HEK293 (cell line): ENCODE data around the gene CTNNBL1.

Source experiments
- CTCF ChIA-PET: fragments of 350-600 bp; formaldehyde crosslinking; extraction: SDS; loops from one replicate; lab custom pipeline; 2021; ENCODE audit warnings: antibody characterized with exemption; lab: Yijun Ruan, JAX
- POLR2A ChIA-PET: fragments of 300-600 bp; formaldehyde crosslinking; extraction: SDS; loops from one replicate; lab custom pipeline; 2020; ENCODE audit warnings: antibody characterized with exemption, inconsistent platforms; lab: Yijun Ruan, JAX
- H3K27ac ChIP-seq: fragments of 200-500 bp; sonication (Bioruptor generic); 2 replicates; pipeline ENCODE4 v1.5.1; 2014; ENCODE audit warnings: low read depth, low read length, control low read depth, inconsistent platforms; ENCODE audit errors: extremely low read depth
- H3K36me3 ChIP-seq, 2 experiments: fragments of 200-500 bp in 1 of 2; sonication (Bioruptor generic) in 1 of 2; 1 replicate in 1 of 2; 2 replicates in 1 of 2; pipeline ENCODE4 v1.5.1; 2014 to 2017; ENCODE audit warnings: inconsistent platforms in 2 of 2, low read length in 2 of 2; ENCODE audit not compliant: control insufficient read depth in 2 of 2, insufficient read depth in 1 of 2
- H3K4me1 ChIP-seq: fragments of 200-500 bp; sonication (Bioruptor generic); 2 replicates; pipeline ENCODE4 v1.5.1; 2014; ENCODE audit warnings: mild to moderate bottlenecking, low read length, inconsistent platforms; ENCODE audit not compliant: control insufficient read depth, insufficient read depth
- H3K4me3 ChIP-seq: 2 replicates; pipeline ENCODE4 v1.5.1; 2011; ENCODE audit warnings: low read depth, mild to moderate bottlenecking, control low read depth, low read length, moderate library complexity
- H3K9me3 ChIP-seq: fragments of 200-500 bp; sonication (Bioruptor generic); 2 replicates; pipeline ENCODE4 v1.5.1; 2014; ENCODE audit warnings: low read depth, low read length, inconsistent platforms; ENCODE audit not compliant: control insufficient read depth, insufficient read depth
- GLIS1 ChIP-seq: fragments of 450-650 bp; formaldehyde crosslinking; IDR thresholded peaks from 2 replicates; pipeline ENCODE4 v1.5.1; 2016; ENCODE audit warnings: missing biosample characterization, missing genetic modification characterization
- KLF9 ChIP-seq: fragments of 450-650 bp; formaldehyde crosslinking; IDR thresholded peaks from 2 replicates; pipeline ENCODE4 v1.5.1; 2016; ENCODE audit warnings: missing biosample characterization, missing genetic modification characterization, low read depth
- MEIS1 ChIP-seq: sonication (generic); formaldehyde crosslinking; IDR thresholded peaks from 2 replicates; pipeline ENCODE4 v1.8.1; 2022; ENCODE audit warnings: missing genetic modification reagents, mild to moderate bottlenecking, borderline replicate concordance
- MYNN ChIP-seq: fragments of 450-650 bp; formaldehyde crosslinking; IDR thresholded peaks from 2 replicates; pipeline ENCODE4 v1.5.1; 2016; ENCODE audit warnings: missing biosample characterization, missing genetic modification characterization, borderline replicate concordance
- REPIN1 ChIP-seq: fragments of 450-650 bp; formaldehyde crosslinking; IDR thresholded peaks from 2 replicates; pipeline ENCODE4 v1.5.1; 2017; ENCODE audit warnings: missing biosample characterization, missing genetic modification characterization, low read depth
- SCRT2 ChIP-seq: fragments of 450-650 bp; formaldehyde crosslinking; IDR thresholded peaks from 2 replicates; pipeline ENCODE4 v1.5.1; 2016; ENCODE audit warnings: missing biosample characterization, missing genetic modification characterization
- SP3 ChIP-seq: fragments of 450-650 bp; formaldehyde crosslinking; IDR thresholded peaks from 2 replicates; pipeline ENCODE4 v1.5.1; 2016; ENCODE audit warnings: missing biosample characterization, missing genetic modification characterization
- TCF7L2 ChIP-seq: IDR thresholded peaks from 2 replicates; pipeline ENCODE4 v1.6.1; 2011; ENCODE audit warnings: low read depth, mild to moderate bottlenecking, inconsistent platforms, low read length, moderate library complexity, borderline replicate concordance
- ZBTB20 ChIP-seq: fragments of 450-650 bp; formaldehyde crosslinking; IDR thresholded peaks from 2 replicates; pipeline ENCODE4 v1.5.1; 2016; ENCODE audit warnings: missing biosample characterization, missing genetic modification characterization
- ZFHX2 ChIP-seq: fragments of 450-650 bp; formaldehyde crosslinking; conservative IDR thresholded peaks from 2 replicates; pipeline ENCODE4 v1.5.1; 2016; ENCODE audit warnings: missing biosample characterization, missing genetic modification characterization
- ZNF157 ChIP-seq: fragments of 450-650 bp; formaldehyde crosslinking; IDR thresholded peaks from 2 replicates; pipeline ENCODE4 v1.5.1; 2016; ENCODE audit warnings: missing biosample characterization, missing genetic modification characterization
- ZNF174 ChIP-seq: fragments of 450-650 bp; formaldehyde crosslinking; IDR thresholded peaks from 2 replicates; pipeline ENCODE4 v1.5.0; 2017; ENCODE audit warnings: missing biosample characterization, mild to moderate bottlenecking, missing genetic modification characterization
- ZNF335 ChIP-seq: fragments of 450-650 bp; formaldehyde crosslinking; conservative IDR thresholded peaks from 2 replicates; pipeline ENCODE4 v1.5.1; 2016; ENCODE audit warnings: missing biosample characterization, missing genetic modification characterization
- ZNF391 ChIP-seq: fragments of 450-650 bp; formaldehyde crosslinking; IDR thresholded peaks from 2 replicates; pipeline ENCODE4 v1.5.1; 2016; ENCODE audit warnings: low read depth, missing biosample characterization, missing genetic modification characterization, borderline replicate concordance
- ZNF473 ChIP-seq: fragments of 450-650 bp; formaldehyde crosslinking; IDR thresholded peaks from 2 replicates; pipeline ENCODE4 v1.5.1; 2017; ENCODE audit warnings: missing biosample characterization, missing genetic modification characterization
- ZNF555 ChIP-seq: fragments of 450-650 bp; formaldehyde crosslinking; conservative IDR thresholded peaks from 2 replicates; pipeline ENCODE4 v1.5.1; 2017; ENCODE audit warnings: missing biosample characterization, mild to moderate bottlenecking, missing genetic modification characterization, inconsistent platforms
- ZNF558 ChIP-seq: fragments of 450-650 bp; formaldehyde crosslinking; IDR thresholded peaks from 2 replicates; pipeline ENCODE4 v1.5.1; 2016; ENCODE audit warnings: missing biosample characterization, missing genetic modification characterization
- ZNF600 ChIP-seq: fragments of 450-650 bp; formaldehyde crosslinking; IDR thresholded peaks from 2 replicates; pipeline ENCODE4 v1.5.1; 2016; ENCODE audit warnings: missing biosample characterization, missing genetic modification characterization
- ZNF629 ChIP-seq: fragments of 450-650 bp; formaldehyde crosslinking; IDR thresholded peaks from 2 replicates; pipeline ENCODE4 v1.5.1; 2017; ENCODE audit warnings: missing biosample characterization, missing genetic modification characterization
- ZNF645 ChIP-seq: fragments of 450-650 bp; formaldehyde crosslinking; IDR thresholded peaks from 2 replicates; pipeline ENCODE4; 2016; ENCODE audit warnings: missing biosample characterization, missing genetic modification characterization
- ZNF670 ChIP-seq: fragments of 450-650 bp; formaldehyde crosslinking; IDR thresholded peaks from 2 replicates; pipeline ENCODE4 v1.5.1; 2016; ENCODE audit warnings: missing biosample characterization, missing genetic modification characterization, low read depth
- ZNF747 ChIP-seq: fragments of 450-650 bp; formaldehyde crosslinking; IDR thresholded peaks from 2 replicates; pipeline ENCODE4 v1.5.1; 2016; ENCODE audit warnings: missing biosample characterization, missing genetic modification characterization
- ZNF843 ChIP-seq: fragments of 450-650 bp; formaldehyde crosslinking; IDR thresholded peaks from 2 replicates; pipeline ENCODE4 v1.5.1; 2016; ENCODE audit warnings: missing biosample characterization, missing genetic modification characterization
- TF ChIP-seq, protein P1 (sequence below): fragments of 450-650 bp; formaldehyde crosslinking; IDR thresholded peaks from 2 replicates; pipeline ENCODE4 v1.5.1; 2016; ENCODE audit warnings: missing biosample characterization, missing genetic modification characterization
- TF ChIP-seq, protein P2 (sequence below): fragments of 450-650 bp; formaldehyde crosslinking; IDR thresholded peaks from 2 replicates; pipeline ENCODE4 v1.5.1; 2016; ENCODE audit warnings: missing biosample characterization, missing genetic modification characterization
- TF ChIP-seq, protein P3 (sequence below): fragments of 450-650 bp; formaldehyde crosslinking; IDR thresholded peaks from 2 replicates; pipeline ENCODE4 v1.5.1; 2016; ENCODE audit warnings: missing biosample characterization, missing genetic modification characterization
- TF ChIP-seq, protein P4 (sequence below): fragments of 450-650 bp; formaldehyde crosslinking; IDR thresholded peaks from 2 replicates; pipeline ENCODE4 v1.5.1; 2016; ENCODE audit warnings: missing biosample characterization, missing genetic modification characterization

The CTNNBL1 gene

GRCh38 chr20:37775200-37775599 lies 81.4 kb downstream of the CTNNBL1 start (continued):
- TF ChIP-seq TCF7L2, result no peak
- peak; percentile 92 for TF ChIP-seq SCRT2
- TF ChIP-seq ZNF670 (tag by site-specific recombination), result no peak
- TF ChIP-seq ZNF558 (tag by site-specific recombination), result no peak
- peak; percentile 57; the same call in 1 of the 2 replicates for TF ChIP-seq ZNF629

GRCh38 chr20:37776049-37776448 lies 82.2 kb downstream of the CTNNBL1 start:
- Histone ChIP-seq H3K4me3 (no peak overlapping the region), H3K4me1 (no peaks in the 10 kb centered on the region), H3K27ac (no peak overlapping the region), H3K9me3 (no peaks in the 10 kb centered on the region), H3K36me3 (peaks cover 0 to 14% of the 10 kb centered on the region in 2 experiments; a peak in 1 of 3 replicates)
- TF ChIP-seq ZNF600 (tag by site-specific recombination), result no peak
- no peak for TF ChIP-seq MEIS1 (CRISPR knock-in tag)
- TF ChIP-seq ZNF335 (tag by site-specific recombination), result no peak
- no peak for TF ChIP-seq ZNF174
- no peak for TF ChIP-seq ZNF645
- TF ChIP-seq ZNF747 (tag by site-specific recombination), result no peak
- TF ChIP-seq, protein P1, sequence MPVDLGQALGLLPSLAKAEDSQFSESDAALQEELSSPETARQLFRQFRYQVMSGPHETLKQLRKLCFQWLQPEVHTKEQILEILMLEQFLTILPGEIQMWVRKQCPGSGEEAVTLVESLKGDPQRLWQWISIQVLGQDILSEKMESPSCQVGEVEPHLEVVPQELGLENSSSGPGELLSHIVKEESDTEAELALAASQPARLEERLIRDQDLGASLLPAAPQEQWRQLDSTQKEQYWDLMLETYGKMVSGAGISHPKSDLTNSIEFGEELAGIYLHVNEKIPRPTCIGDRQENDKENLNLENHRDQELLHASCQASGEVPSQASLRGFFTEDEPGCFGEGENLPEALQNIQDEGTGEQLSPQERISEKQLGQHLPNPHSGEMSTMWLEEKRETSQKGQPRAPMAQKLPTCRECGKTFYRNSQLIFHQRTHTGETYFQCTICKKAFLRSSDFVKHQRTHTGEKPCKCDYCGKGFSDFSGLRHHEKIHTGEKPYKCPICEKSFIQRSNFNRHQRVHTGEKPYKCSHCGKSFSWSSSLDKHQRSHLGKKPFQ (tag by site-specific recombination), result no peak
- no peak for TF ChIP-seq ZFHX2 (tag by site-specific recombination)
- no peak for TF ChIP-seq ZNF555 (tag by site-specific recombination)
- no peak for TF ChIP-seq SP3
- no peak for TF ChIP-seq KLF9 (tag by site-specific recombination)
- TF ChIP-seq MYNN (tag by site-specific recombination), result no peak
- no peak for TF ChIP-seq ZNF391 (tag by site-specific recombination)
- TF ChIP-seq ZNF843 (tag by site-specific recombination), result no peak
- CTCF ChIA-PET, result no interaction called here
- POLR2A ChIA-PET, result no interaction called here

DNA sequence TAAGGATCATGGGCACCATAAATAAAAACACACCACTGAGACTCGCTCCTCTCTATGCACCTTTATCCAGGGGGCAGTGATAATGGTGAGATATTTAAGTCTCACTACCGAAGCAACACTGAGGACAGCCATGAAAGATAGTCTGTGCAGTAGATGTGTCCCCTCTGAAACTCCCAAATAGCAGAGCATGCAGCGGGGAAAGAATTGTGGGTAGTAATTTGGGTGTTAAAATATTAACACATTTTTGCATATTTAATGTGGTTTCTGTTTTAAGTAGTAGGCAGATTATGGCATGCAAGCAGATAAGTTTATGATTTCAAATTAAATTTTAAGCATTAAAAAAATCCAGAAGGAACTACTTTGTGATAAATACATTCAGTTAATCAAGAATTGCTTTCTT lies 82.7 kb downstream of the CTNNBL1 start:
- H3K4me3 ChIP-seq, result no peak overlapping the region
- H3K36me3 ChIP-seq, result peaks cover 0 to 14% of the 10 kb centered on the region in 2 experiments; a peak in 1 of 3 replicates
- H3K9me3 ChIP-seq, result no peaks in the 10 kb centered on the region
- CTCF ChIA-PET, result interaction anchor here (0.7 kb wide), 1 partner anchor 64 kb away, joined by 3 read pairs; no protein-coding TSS in a partner anchor
- no peak overlapping the region for H3K27ac ChIP-seq
- no peaks in the 10 kb centered on the region for H3K4me1 ChIP-seq
- POLR2A ChIA-PET, result no interaction called here
- TF ChIP-seq, protein P2, sequence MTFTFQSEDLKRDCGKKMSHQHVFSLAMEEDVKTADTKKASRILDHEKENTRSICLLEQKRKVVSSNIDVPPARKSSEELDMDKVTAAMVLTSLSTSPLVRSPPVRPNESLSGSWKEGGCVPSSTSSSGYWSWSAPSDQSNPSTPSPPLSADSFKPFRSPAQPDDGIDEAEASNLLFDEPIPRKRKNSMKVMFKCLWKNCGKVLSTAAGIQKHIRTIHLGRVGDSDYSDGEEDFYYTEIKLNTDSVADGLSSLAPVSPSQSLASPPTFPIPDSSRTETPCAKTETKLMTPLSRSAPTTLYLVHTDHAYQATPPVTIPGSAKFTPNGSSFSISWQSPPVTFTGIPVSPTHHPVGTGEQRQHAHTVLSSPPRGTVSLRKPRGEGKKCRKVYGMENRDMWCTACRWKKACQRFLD (tag by site-specific recombination), result no peak
- TF ChIP-seq GLIS1 (no peak), ZNF600 (tag by site-specific recombination) (no peak), ZNF157 (no peak), ZNF473 (tag by site-specific recombination) (no peak), ZBTB20 (tag by site-specific recombination) (no peak), REPIN1 (tag by site-specific recombination) (no peak)
- TF ChIP-seq, protein P3, sequence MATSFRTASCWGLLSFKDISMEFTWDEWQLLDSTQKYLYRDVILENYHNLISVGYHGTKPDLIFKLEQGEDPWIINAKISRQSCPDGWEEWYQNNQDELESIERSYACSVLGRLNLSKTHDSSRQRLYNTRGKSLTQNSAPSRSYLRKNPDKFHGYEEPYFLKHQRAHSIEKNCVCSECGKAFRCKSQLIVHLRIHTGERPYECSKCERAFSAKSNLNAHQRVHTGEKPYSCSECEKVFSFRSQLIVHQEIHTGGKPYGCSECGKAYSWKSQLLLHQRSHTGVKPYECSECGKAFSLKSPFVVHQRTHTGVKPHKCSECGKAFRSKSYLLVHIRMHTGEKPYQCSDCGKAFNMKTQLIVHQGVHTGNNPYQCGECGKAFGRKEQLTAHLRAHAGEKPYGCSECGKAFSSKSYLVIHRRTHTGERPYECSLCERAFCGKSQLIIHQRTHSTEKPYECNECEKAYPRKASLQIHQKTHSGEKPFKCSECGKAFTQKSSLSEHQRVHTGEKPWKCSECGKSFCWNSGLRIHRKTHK (tag by site-specific recombination), result no peak
- TF ChIP-seq, protein P4, sequence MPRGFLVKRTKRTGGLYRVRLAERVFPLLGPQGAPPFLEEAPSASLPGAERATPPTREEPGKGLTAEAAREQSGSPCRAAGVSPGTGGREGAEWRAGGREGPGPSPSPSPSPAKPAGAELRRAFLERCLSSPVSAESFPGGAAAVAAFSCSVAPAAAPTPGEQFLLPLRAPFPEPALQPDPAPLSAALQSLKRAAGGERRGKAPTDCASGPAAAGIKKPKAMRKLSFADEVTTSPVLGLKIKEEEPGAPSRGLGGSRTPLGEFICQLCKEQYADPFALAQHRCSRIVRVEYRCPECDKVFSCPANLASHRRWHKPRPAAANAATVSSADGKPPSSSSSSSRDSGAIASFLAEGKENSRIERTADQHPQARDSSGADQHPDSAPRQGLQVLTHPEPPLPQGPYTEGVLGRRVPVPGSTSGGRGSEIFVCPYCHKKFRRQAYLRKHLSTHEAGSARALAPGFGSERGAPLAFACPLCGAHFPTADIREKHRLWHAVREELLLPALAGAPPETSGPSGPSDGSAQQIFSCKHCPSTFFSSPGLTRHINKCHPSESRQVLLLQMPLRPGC (tag by site-specific recombination), result no peak
